Tibial nerve (tissue), 4 donors: Measurements from ENCODE around the gene NAT8L.

Experiments used
- CTCF ChIP-seq, 5 experiments: fragments of 200-600 bp in 3 of 5; fragments of 450-650 bp in 2 of 5; sonication (generic) in 3 of 5; IDR thresholded peaks; one replicate each; pipeline ENCODE4 v1.5.1; 2016 to 2019; ENCODE audit warnings: antibody characterized with exemption in 5 of 5, mild to moderate bottlenecking in 3 of 5, moderate library complexity in 2 of 5
- EP300 ChIP-seq, 2 donors: sonication (generic); formaldehyde crosslinking; IDR thresholded peaks; one replicate each; pipeline ENCODE4 v1.6.1; 2017; ENCODE audit warnings: antibody characterized with exemption in 2 of 2, mild to moderate bottlenecking in 1 of 2
- POLR2A ChIP-seq, 2 donors: fragments of 450-650 bp; IDR thresholded peaks; one replicate each; pipeline ENCODE4 v1.6.1; 2017; ENCODE audit warnings: antibody characterized with exemption in 2 of 2, mild to moderate bottlenecking in 2 of 2, moderate library complexity in 2 of 2

GRCh38 chr4:2079006-2079405 is 19.9 kb downstream of the NAT8L start:
- TF ChIP-seq CTCF (IDR thresholded peaks at IDR 0.05), result no peak
- TF ChIP-seq POLR2A (IDR thresholded peaks at IDR 0.05), result no peak
- TF ChIP-seq EP300 (IDR thresholded peaks at IDR 0.05), result no peak
